ENCODE data around the gene TAGLN2. TPM values are rescaled to one million over a fixed set of nuclear protein-coding genes. Genes with fewer than 3 reads are reported as not detected.
"Not testable (repeated sequence)": the region's sequence is repeated elsewhere in the genome, so short reads cannot be mapped to it uniquely, and the experiment has no call there.

The TAGLN2 gene
- total and polyA plus RNA-seq, 9 of the 15 experiments (the other 6 are each of a cell fraction or from before 2014, with no cell fraction given): 192 to 683 (median 455) TPM

DNA sequence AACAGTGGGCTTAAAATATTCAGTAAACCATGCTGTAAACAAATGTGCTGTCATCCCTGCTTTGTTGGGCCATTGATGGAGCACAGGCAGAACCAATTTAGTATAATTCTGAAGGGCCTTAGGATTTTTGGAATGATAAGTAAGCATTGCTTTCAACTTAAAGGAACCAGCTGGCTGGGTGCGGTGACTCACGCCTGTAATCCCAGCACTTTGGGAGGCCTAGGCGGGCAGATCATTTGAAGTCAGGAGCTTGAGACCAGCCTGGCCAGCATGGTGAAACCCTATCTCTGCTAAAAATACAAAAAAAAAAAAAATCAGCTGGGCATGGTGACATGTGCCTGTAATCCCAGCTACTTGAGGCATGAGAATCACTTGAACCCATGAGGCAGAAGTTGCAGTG is 21.3 kb downstream of the TAGLN2 start:
- H3K9me1 ChIP-seq (ENCODE audit: control insufficient read depth, insufficient read depth, low read length); H4K20me1 ChIP-seq (replicated peaks; ENCODE audit: control insufficient read depth, insufficient read depth, low read length); DNase-seq (ENCODE audit: extremely low read depth in 1 of 4, low spot score in 3 of 4); CTCF ChIA-PET (ENCODE audit: low intra/inter-chr PET ratio); H3K27me3 ChIP-seq (ENCODE audit: control insufficient read depth in 2 of 2, insufficient read depth in 2 of 2, low read length in 2 of 2); H3K9me3 ChIP-seq (replicated peaks; ENCODE audit: control insufficient read depth, insufficient read depth, low read depth, low read length); FAIRE-seq; H3K4me2 ChIP-seq (ENCODE audit: insufficient read depth, low read length); H3K27ac ChIP-seq (ENCODE audit: extremely low read depth, low read depth, low read length); H3K79me2 ChIP-seq (ENCODE audit: control insufficient read depth, insufficient read depth, low read length); ATAC-seq; H3K9ac ChIP-seq (ENCODE audit: insufficient read depth in 1 of 2, low read depth in 2 of 2, low read length in 2 of 2); H3K4me3 ChIP-seq; H2AFZ ChIP-seq (ENCODE audit: low read depth, low read length); in situ Hi-C loops (cut with MboI); intact Hi-C loops (cut with micrococcal nuclease); H3K36me3 ChIP-seq (ENCODE audit: control insufficient read depth, insufficient read depth, low read length); BruUV-seq (replicated peaks): not testable (repeated sequence)
- peaks cover 25 to 33% of the 10 kb centered on the region in 2 experiments for H3K4me1 ChIP-seq (replicated peaks in 1 of 2; ENCODE audit: control insufficient read depth in 2 of 2, insufficient read depth in 2 of 2, low read length in 2 of 2)
- 68% methylated on average over 3 of the region's 3 CpGs for WGBS (ENCODE audit: insufficient coverage, low coverage, missing lambda C conversion rate)
- POLR2A ChIA-PET: interaction anchor here (0.9 to 2.0 kb wide), 2 partner anchors 10 to 12 kb away, joined by 3 to 9 read pairs; no protein-coding TSS in a partner anchor

DNA sequence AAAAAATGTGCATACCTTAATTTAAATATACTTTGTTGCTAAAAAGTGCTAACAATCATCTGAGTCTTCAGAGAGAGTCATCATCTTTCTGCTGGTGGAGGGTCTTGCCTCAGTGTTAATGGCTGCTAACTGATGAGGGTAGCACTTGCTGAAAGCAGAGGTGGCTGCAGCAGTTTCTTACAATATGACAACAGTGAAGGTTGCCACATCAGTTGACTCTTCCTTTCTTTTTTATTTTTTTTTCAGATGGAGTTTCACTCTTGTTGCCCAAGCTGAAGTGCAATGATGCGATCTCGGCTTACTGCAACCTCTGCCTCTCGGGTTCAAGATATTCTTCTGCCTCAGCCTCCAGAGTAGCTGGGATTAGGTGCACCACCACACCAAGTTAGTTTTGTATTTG is 22.8 kb downstream of the TAGLN2 start:
- BruUV-seq (replicated peaks): no TSS peak
- ATAC-seq (no peak), FAIRE-seq (no peak), DNase-seq (ENCODE audit: extremely low read depth in 1 of 4, low spot score in 3 of 4) (no peak)
- Histone ChIP-seq H2AFZ (ENCODE audit: low read depth, low read length) (no peak overlapping the region), H3K36me3 (ENCODE audit: control insufficient read depth, insufficient read depth, low read length) (no peaks in the 10 kb centered on the region), H3K4me2 (ENCODE audit: insufficient read depth, low read length) (no peak overlapping the region), H3K4me3 (no peak overlapping the region), H3K9ac (ENCODE audit: insufficient read depth in 1 of 2, low read depth in 2 of 2, low read length in 2 of 2) (no peak overlapping the region), H3K27ac (ENCODE audit: extremely low read depth, low read depth, low read length) (no peak overlapping the region), H3K27me3 (ENCODE audit: control insufficient read depth in 2 of 2, insufficient read depth in 2 of 2, low read length in 2 of 2) (no peaks in the 10 kb centered on the region), H4K20me1 (replicated peaks; ENCODE audit: control insufficient read depth, insufficient read depth, low read length) (no peaks in the 10 kb centered on the region), H3K4me1 (replicated peaks in 1 of 2; ENCODE audit: control insufficient read depth in 2 of 2, insufficient read depth in 2 of 2, low read length in 2 of 2) (peaks cover 18 to 20% of the 10 kb centered on the region in 2 experiments), H3K9me3 (replicated peaks; ENCODE audit: control insufficient read depth, insufficient read depth, low read depth, low read length) (no peaks in the 10 kb centered on the region), H3K79me2 (ENCODE audit: control insufficient read depth, insufficient read depth, low read length) (no peaks in the 10 kb centered on the region), H3K9me1 (ENCODE audit: control insufficient read depth, insufficient read depth, low read length) (no peaks in the 10 kb centered on the region)
- 80% methylated on average over 3 of the region's 3 CpGs for WGBS (ENCODE audit: insufficient coverage, low coverage, missing lambda C conversion rate)
- intact Hi-C loops (cut with micrococcal nuclease): no loop called here
- TF ChIP-seq MEF2D (tag; conservative IDR thresholded peaks at IDR 0.05; ENCODE audit: low read depth) (no peak), ZNF282 (CRISPR knock-in tag; IDR thresholded peaks at IDR 0.05) (no peak), NCOA1 (IDR thresholded peaks at IDR 0.05; ENCODE audit: low read depth) (no peak), POLR2A (conservative IDR thresholded peaks at IDR 0.05) (no peak)
- ChIA-PET CTCF (ENCODE audit: low intra/inter-chr PET ratio) (no interaction called here), POLR2A (interaction anchor here (1.9 kb wide), 1 partner anchor 10 kb away, joined by 5 read pairs; no protein-coding TSS in a partner anchor)
- in situ Hi-C loops (cut with MboI): no loop called here
